ENCODE results near the gene FLOT2. TPM values are rescaled to one million over a fixed set of nuclear protein-coding genes. Genes with fewer than 3 reads are reported as not detected.

Gene FLOT2
- total RNA-seq, 1 donor = 35.1 TPM

DNA sequence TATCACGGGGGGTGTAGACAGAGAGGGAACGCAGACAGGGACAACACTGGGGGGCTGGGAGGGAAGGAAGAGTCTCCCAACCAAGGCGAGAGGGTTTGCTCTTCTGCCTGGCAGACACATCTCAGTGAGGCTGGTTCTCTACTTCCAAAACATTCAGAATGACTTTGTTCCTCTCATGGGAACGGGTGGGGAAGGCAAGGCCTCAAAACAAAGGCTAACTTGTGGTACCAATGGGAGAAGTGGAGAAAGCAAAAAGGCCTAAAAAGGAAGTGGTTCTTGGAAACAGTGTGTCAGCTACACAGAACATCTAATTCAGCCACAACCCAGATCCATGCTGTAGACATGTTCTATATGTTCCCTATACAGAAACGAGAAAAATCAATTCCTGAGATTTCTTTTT lies 7.5 kb downstream of the FLOT2 start:
- Histone ChIP-seq H3K36me3 (ENCODE audit: insufficient read depth, low read length) (peaks cover 5% of the 10 kb centered on the region), H3K9me3 (ENCODE audit: low read depth, low read length) (no peaks in the 10 kb centered on the region), H3K4me2 (ENCODE audit: insufficient read depth, low read length) (no peak overlapping the region), H2AFZ (ENCODE audit: low read length) (no peak overlapping the region), H4K20me1 (ENCODE audit: insufficient read depth, low read length) (peaks cover 9% of the 10 kb centered on the region), H3K4me3 (ENCODE audit: insufficient read depth, low read length) (no peak overlapping the region), H3K4me1 (ENCODE audit: insufficient read depth, low read length) (peaks cover 6% of the 10 kb centered on the region), H3K79me2 (ENCODE audit: insufficient read depth, low read length) (peaks cover 18% of the 10 kb centered on the region), H3K27ac (ENCODE audit: low read depth, low read length) (no peak overlapping the region), H3K27me3 (ENCODE audit: insufficient read depth, low read length) (no peaks in the 10 kb centered on the region)
- TF ChIP-seq, protein P1, sequence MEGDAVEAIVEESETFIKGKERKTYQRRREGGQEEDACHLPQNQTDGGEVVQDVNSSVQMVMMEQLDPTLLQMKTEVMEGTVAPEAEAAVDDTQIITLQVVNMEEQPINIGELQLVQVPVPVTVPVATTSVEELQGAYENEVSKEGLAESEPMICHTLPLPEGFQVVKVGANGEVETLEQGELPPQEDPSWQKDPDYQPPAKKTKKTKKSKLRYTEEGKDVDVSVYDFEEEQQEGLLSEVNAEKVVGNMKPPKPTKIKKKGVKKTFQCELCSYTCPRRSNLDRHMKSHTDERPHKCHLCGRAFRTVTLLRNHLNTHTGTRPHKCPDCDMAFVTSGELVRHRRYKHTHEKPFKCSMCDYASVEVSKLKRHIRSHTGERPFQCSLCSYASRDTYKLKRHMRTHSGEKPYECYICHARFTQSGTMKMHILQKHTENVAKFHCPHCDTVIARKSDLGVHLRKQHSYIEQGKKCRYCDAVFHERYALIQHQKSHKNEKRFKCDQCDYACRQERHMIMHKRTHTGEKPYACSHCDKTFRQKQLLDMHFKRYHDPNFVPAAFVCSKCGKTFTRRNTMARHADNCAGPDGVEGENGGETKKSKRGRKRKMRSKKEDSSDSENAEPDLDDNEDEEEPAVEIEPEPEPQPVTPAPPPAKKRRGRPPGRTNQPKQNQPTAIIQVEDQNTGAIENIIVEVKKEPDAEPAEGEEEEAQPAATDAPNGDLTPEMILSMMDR (IDR thresholded peaks at IDR 0.05; ENCODE audit: extremely low read depth, low read depth, low read length) = no peak
- peak; percentile 82 for DNase-seq (ENCODE audit: insufficient read length, low spot score, missing footprints)

DNA sequence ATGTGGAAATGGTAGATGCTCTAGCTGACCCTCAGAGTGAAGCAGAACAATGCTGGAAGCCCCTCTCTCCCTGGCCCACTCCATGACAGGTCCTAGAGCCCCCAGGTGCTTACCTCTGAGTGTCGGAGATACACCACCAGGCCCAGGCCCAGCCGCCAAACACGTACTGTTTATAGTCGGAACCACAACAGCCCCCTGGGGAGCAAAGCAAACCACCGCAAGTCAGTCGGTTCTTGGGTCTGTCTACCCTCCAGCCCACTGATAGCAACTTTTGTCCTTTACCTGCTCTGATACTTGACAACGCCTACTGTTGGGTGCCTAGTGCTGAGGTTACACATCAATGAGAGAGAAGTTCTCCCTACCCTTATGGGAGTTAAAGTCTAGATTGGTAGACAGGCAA lies 8.7 kb downstream of the FLOT2 start:
- no peak overlapping the region for H3K4me3 ChIP-seq (ENCODE audit: insufficient read depth, low read length)
- H3K4me2 ChIP-seq (ENCODE audit: insufficient read depth, low read length) = no peak overlapping the region
- H4K20me1 ChIP-seq (ENCODE audit: insufficient read depth, low read length) = peaks cover 9% of the 10 kb centered on the region
- no peaks in the 10 kb centered on the region for H3K27me3 ChIP-seq (ENCODE audit: insufficient read depth, low read length)
- DNase-seq (ENCODE audit: insufficient read length, low spot score, missing footprints) = peak; percentile 8
- TF ChIP-seq, protein P1 (IDR thresholded peaks at IDR 0.05; ENCODE audit: extremely low read depth, low read depth, low read length) = no peak
- no peak overlapping the region for H3K27ac ChIP-seq (ENCODE audit: low read depth, low read length)
- H3K4me1 ChIP-seq (ENCODE audit: insufficient read depth, low read length) = peaks cover 6% of the 10 kb centered on the region
- H3K79me2 ChIP-seq (ENCODE audit: insufficient read depth, low read length) = peaks cover 15% of the 10 kb centered on the region
- H2AFZ ChIP-seq (ENCODE audit: low read length) = no peak overlapping the region
- H3K9me3 ChIP-seq (ENCODE audit: low read depth, low read length) = no peaks in the 10 kb centered on the region
- peaks cover 5% of the 10 kb centered on the region for H3K36me3 ChIP-seq (ENCODE audit: insufficient read depth, low read length)

DNA sequence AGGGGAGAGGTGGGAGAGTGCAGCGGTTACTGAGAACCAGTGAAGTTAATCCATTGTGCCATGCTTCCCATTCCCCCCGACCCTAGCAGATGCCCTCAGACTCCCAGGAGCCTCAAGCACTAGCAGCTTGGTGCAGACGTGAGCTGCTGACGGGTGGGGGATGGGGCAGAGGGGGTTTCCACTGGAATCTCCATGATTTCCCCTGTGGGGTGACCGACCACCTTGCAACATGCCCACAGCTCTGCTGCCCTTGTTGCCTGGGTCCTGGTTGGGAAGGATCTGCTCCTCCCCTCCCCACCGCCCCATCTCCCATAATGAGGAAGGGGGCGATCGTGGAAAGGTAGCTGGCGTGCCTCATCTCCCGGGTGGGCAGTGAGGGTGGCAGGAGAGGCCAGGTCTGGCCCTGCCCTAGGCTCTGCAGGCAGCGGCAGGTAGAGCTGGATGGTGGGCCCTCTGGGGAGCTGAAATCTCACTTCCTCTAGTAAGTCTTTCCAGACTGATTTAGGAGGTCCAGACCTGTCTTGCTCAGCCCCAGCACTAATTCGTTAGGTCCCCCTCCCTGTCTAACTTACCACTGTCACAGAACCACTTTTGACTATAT lies 9.6 kb downstream of the FLOT2 start:
- no peaks in the 10 kb centered on the region for H3K27me3 ChIP-seq (ENCODE audit: insufficient read depth, low read length)
- no peak overlapping the region for H3K4me3 ChIP-seq (ENCODE audit: insufficient read depth, low read length)
- H3K36me3 ChIP-seq (ENCODE audit: insufficient read depth, low read length) = peaks cover 14% of the 10 kb centered on the region
- H3K9me3 ChIP-seq (ENCODE audit: low read depth, low read length) = no peaks in the 10 kb centered on the region
- H2AFZ ChIP-seq (ENCODE audit: low read length) = no peak overlapping the region
- no peak overlapping the region for H3K4me2 ChIP-seq (ENCODE audit: insufficient read depth, low read length)
- H3K27ac ChIP-seq (ENCODE audit: low read depth, low read length) = no peak overlapping the region
- peaks cover 9% of the 10 kb centered on the region for H4K20me1 ChIP-seq (ENCODE audit: insufficient read depth, low read length)
- H3K79me2 ChIP-seq (ENCODE audit: insufficient read depth, low read length) = peaks cover 8% of the 10 kb centered on the region
- TF ChIP-seq, protein P1 (IDR thresholded peaks at IDR 0.05; ENCODE audit: extremely low read depth, low read depth, low read length) = no peak
- peaks cover 3% of the 10 kb centered on the region for H3K4me1 ChIP-seq (ENCODE audit: insufficient read depth, low read length)
- no peak for DNase-seq (ENCODE audit: insufficient read length, low spot score, missing footprints)

DNA sequence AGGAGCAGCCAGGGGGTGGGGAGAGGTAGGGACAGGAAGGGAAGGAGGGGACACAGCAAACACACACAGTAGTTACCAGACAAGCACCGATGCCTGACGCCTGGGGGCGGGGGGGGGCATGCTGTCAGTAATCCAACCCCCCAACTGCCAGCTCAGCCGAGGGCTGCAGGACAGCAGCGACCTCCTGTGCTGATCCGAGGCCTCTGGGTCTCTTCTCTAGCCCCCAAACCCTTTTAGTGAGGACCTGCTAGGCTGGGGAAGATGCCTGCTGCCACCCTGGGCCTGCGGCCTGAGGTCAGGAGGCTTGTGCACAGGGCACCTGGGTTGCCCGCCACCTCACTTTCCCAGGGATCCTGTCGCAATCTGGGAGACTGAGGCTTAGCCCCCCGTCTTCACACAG lies 11.6 kb downstream of the FLOT2 start:
- TF ChIP-seq, protein P1 (IDR thresholded peaks at IDR 0.05; ENCODE audit: extremely low read depth, low read depth, low read length) = no peak
- no peaks in the 10 kb centered on the region for H3K4me1 ChIP-seq (ENCODE audit: insufficient read depth, low read length)
- peaks cover 5% of the 10 kb centered on the region for H4K20me1 ChIP-seq (ENCODE audit: insufficient read depth, low read length)
- no peak overlapping the region for H3K4me3 ChIP-seq (ENCODE audit: insufficient read depth, low read length)
- peak; percentile 64 for DNase-seq (ENCODE audit: insufficient read length, low spot score, missing footprints)
- H3K9me3 ChIP-seq (ENCODE audit: low read depth, low read length) = no peaks in the 10 kb centered on the region
- H2AFZ ChIP-seq (ENCODE audit: low read length) = no peak overlapping the region
- H3K4me2 ChIP-seq (ENCODE audit: insufficient read depth, low read length) = no peak overlapping the region
- H3K27ac ChIP-seq (ENCODE audit: low read depth, low read length) = no peak overlapping the region
- peaks cover 23% of the 10 kb centered on the region for H3K36me3 ChIP-seq (ENCODE audit: insufficient read depth, low read length)
- no peaks in the 10 kb centered on the region for H3K27me3 ChIP-seq (ENCODE audit: insufficient read depth, low read length)
- H3K79me2 ChIP-seq (ENCODE audit: insufficient read depth, low read length) = no peaks in the 10 kb centered on the region
